ENCODE results near the gene HUNK.

The HUNK gene

GRCh38 chr21:31959881-31960280, 87.1 kb downstream of the HUNK start:
- DNase-seq (ENCODE audit: low spot score), result no peak

GRCh38 chr21:31961027-31961426, 88.2 kb downstream of the HUNK start:
- no peak for DNase-seq (ENCODE audit: low spot score)

GRCh38 chr21:31961704-31962103, 88.9 kb downstream of the HUNK start:
- no peak for DNase-seq (ENCODE audit: low spot score)

GRCh38 chr21:31964692-31965091, 91.9 kb downstream of the HUNK start:
- DNase-seq (ENCODE audit: low spot score), result no peak

- no peak for DNase-seq (ENCODE audit: low spot score)
These were observed 94.5 kb downstream of the HUNK start for GRCh38 chr21:31967334-31967733.

- no peak for DNase-seq (ENCODE audit: low spot score)
These were observed 99.8 kb downstream of the HUNK start for GRCh38 chr21:31972622-31973021.

GRCh38 chr21:31973402-31973944, 100.7 kb downstream of the HUNK start:
- no peak for DNase-seq (ENCODE audit: low spot score)

GRCh38 chr21:31974454-31974985, 101.7 kb downstream of the HUNK start:
- no peak for DNase-seq (ENCODE audit: low spot score)

- DNase-seq (ENCODE audit: low spot score), result no peak
These were observed 102.7 kb downstream of the HUNK start for GRCh38 chr21:31975491-31975890.

- no peak for DNase-seq (ENCODE audit: low spot score)
These were observed 105.0 kb downstream of the HUNK start for GRCh38 chr21:31977816-31978215.

- DNase-seq (ENCODE audit: low spot score), result no peak
These were observed 110.3 kb downstream of the HUNK start for GRCh38 chr21:31983120-31983519.

GRCh38 chr21:31983554-31983953, 110.7 kb downstream of the HUNK start:
- DNase-seq (ENCODE audit: low spot score), result no peak

- DNase-seq (ENCODE audit: low spot score), result no peak
These were observed 112.6 kb downstream of the HUNK start for GRCh38 chr21:31985398-31985797.

- no peak for DNase-seq (ENCODE audit: low spot score)
These were observed 113.4 kb downstream of the HUNK start for GRCh38 chr21:31986035-31986856.

GRCh38 chr21:31987696-31988095, 114.9 kb downstream of the HUNK start:
- DNase-seq (ENCODE audit: low spot score), result no peak

- no peak for DNase-seq (ENCODE audit: low spot score)
These were observed 115.9 kb downstream of the HUNK start for GRCh38 chr21:31988492-31989290.

GRCh38 chr21:31991356-31992331, 118.8 kb downstream of the HUNK start:
- no peak for DNase-seq (ENCODE audit: low spot score)

- no peak for DNase-seq (ENCODE audit: low spot score)
These were observed 119.6 kb downstream of the HUNK start for GRCh38 chr21:31992391-31992790.

GRCh38 chr21:31993826-31994825, 121.3 kb downstream of the HUNK start:
- no peak for DNase-seq (ENCODE audit: low spot score)

GRCh38 chr21:31997191-31997590, 124.4 kb downstream of the HUNK start:
- DNase-seq (ENCODE audit: low spot score), result no peak
